T47D (cell line): ENCODE measurements around the gene GIGYF1.
"Not testable (repeated sequence)": the region's sequence is repeated elsewhere in the genome, so short reads cannot be mapped to it uniquely, and the experiment has no call there.

Experiments
- DNase-seq, 2 experiments: peaks; one replicate each; pipeline versions ENCODE4 v3.0.0 to v3.0.0-alpha.2; 2011 to 2012; ENCODE audit warnings: low read depth in 1 of 2, low spot score in 1 of 2
- JUND ChIP-seq: IDR thresholded peaks from 2 replicates; pipeline ENCODE4 v1.6.1; 2012; ENCODE audit warnings: low read depth
- in situ Hi-C: cut with HindIII; loops from 2 replicates; pipeline ENCODE4 v1.10.0; 2016; ENCODE audit warnings: low sequenced_read_pairs, low pct_unique_long_range_greater_than_20kb

GIGYF1 gene

DNA sequence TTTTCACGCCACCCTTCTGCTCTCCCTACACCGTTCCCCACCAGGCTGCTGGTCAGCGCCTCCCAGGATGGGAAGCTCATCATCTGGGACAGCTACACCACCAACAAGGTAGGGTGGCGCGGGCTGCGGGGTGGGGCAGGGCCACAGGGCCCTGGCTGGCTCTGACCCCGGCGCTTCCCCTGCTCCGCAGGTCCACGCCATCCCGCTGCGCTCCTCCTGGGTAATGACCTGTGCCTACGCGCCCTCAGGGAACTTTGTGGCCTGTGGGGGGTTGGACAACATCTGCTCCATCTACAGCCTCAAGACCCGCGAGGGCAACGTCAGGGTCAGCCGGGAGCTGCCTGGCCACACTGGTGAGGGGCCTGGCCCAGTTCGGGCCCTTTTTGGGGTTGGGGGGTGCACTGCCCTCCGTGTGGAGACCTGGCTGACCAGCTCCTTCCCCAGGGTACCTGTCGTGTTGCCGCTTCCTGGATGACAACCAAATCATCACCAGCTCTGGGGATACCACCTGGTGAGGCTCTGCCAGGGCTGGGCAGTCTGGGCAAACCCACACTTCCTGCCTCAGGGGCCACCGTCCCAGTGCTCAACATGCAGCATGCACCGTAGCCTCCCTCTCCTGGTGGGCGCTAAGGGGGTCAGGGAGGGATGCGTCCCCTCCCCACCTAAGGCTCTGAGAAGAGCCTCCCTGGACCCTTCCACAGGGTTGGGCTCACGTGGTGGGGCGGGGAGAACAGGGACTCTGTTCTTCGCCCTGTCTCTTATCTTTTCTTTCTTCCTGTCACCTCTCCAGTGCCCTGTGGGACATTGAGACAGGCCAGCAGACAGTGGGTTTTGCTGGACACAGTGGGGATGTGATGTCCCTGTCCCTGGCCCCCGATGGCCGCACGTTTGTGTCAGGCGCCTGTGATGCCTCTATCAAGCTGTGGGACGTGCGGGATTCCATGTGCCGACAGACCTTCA lies 16.5 kb downstream of the GIGYF1 start:
- DNase-seq: no peak
- TF ChIP-seq JUND: no peak
- in situ Hi-C loops: no loop called here

- no peak for TF ChIP-seq JUND
- in situ Hi-C loops: no loop called here
- DNase-seq: no peak
Observed at GRCh38 chr7:100676501-100677306, 17.3 kb downstream of the GIGYF1 start.

DNA sequence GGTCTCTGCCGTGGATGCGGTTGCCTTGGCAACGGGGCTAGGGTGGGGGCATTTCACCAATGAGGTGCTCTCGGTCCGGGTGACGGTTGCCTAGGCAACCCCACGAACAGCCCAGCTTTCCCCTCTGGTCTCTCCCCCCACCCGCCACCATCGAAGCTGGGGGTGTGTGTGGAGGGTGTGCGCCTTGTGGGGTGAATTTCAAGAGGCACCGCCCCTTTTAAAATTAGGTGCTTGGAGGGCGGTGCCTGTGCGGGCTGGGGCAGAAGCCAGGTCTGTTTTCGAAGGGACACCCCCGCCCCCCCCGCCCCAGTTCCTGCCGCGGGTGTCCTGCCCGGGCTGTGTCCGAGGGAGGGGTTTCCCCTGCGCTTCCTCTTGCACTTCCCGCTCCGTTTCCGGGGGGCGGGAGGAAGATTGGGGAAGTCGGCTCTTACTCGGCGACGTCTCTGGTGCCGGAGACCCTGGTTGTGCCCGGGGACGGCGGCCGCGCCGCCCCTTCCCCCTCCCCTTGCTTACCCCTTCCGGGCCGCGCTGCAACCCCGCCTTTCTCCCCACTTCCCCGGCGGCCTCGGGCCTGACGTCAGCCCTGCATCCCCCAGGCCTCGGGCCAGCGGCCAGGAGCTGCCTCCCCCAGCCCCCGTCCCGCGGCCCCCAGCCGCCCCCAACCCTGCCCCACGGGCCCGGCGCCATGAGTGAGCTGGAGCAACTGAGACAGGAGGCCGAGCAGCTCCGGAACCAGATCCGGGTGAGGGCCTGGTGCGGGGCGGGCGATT lies 18.3 kb downstream of the GIGYF1 start:
- peak; percentile 69 to 88 for DNase-seq
- in situ Hi-C loops: no loop called here
- TF ChIP-seq JUND: no peak

GRCh38 chr7:100675105-100675451 lies 19.0 kb downstream of the GIGYF1 start:
- in situ Hi-C loops: no loop called here
- no peak for DNase-seq
- no peak for TF ChIP-seq JUND

GRCh38 chr7:100674411-100675104 lies 19.5 kb downstream of the GIGYF1 start:
- no peak for TF ChIP-seq JUND
- in situ Hi-C loops: no loop called here
- no peak for DNase-seq

DNA sequence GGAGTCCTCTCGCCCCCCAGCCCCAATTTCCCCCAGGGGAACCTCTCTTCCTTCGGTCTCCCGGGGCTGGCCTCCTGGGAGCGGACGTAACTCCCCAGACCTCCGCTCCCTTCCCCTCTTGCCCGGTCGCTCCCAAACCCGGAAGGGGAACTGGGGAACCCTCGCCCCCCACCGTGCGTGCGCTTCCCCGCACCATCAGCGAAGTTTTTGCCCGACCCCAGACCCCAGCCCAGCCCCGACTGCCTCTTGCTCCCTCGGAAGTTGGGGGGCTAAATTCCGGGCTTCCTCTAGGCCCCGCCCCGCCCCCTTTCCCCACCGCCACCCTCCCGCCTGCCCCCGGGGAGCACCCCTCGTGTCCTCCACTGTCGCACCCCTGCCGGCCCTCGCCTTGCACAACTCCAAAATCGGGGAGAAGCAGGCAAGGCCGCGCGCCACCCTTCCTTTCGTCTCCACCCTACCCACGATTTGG lies 20.1 kb downstream of the GIGYF1 start:
- no peak for DNase-seq

DNA sequence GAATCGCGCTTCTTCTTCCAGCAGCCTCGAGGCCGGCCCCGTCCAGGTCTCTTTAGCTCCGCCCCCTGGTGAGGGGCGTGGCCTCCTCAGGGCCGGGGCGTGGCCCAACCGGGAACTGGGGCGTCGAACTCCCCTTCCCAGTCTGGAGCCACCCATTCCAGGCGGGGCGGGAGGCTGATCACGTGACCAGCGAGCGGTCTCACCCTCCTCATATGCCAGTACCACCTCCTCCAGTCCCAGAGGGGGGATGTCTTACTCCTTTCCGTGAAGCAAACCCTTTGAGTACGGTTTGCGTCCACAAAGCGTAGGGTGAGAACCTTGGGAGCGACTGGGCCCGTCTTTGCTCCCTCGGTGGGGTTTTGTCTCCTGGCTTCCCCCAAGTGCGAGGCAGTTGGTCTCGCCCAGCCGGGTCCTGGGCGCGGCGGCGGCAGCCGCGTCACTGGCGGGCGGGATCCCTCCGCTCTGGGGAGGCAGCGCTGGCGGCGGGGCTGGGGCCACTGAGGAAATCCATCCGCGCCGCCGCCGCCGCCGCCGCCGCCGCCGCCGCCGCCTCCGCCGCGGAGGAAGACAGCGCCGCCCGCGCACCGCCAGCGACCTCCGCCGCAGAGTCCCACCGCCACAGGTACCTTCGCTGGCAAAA lies 20.6 kb downstream of the GIGYF1 start, which contains the start of gene GNB2:
Gene GNB2 (plus strand): TSS at position 439 of the 640 bp plus-strand sequence. CDS start 2,526 bp downstream, outside the sequence.
- peak; percentile 80 to 98 for DNase-seq
- in situ Hi-C loops: no loop called here
- TF ChIP-seq JUND: no peak

More for the DNA sequence above, 20.1 kb downstream of the GIGYF1 start:
- no peak for TF ChIP-seq JUND
- in situ Hi-C loops: no loop called here

DNA sequence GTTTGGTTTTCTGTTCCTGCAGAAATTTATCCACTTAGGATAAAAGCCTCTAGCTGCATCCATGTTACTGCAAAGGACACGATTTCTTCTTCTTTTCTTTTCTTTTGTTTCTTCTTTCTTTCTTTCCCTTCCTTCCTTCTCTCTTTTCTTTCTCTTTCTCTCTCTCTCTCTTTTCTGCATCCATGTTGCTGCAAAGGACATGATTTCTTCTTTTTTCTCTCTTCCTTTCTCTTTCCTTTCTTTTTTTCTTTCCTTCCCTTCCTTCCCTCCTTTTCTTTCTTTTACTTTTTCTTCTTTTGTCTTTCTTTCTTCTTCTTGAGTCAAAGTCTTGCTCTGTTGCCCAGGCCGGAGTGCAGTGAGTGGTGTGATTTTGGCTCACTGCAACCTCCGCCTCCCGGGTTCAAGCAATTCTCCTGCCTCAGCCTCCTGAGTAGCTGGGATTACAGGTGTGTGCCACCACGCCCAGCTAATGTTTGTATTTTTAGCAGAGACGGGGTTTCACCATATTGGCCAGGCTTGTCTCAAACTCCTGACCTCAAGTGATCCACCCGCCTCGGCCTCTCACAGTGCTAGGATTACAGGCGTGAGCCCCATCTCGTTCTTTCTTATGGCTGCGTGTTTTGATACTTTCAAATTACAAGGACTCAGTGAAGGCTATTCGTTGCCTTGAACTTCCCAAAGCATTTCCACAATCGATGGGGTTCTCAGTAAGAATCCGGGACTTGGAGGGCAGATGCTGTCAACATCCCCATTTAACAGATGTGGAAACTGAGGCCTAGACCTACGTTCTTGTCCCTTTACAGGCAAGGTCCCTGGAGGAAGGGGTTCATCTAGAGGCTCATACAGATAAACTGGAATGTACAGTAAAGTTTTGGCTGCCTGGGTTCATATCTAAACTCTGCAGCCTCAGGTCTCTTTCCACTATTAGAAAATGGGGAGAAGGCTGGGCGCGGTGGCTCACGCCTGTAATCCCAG lies 22.4 kb downstream of the GIGYF1 start:
- in situ Hi-C loops: no loop called here
- TF ChIP-seq JUND: no peak
- no peak for DNase-seq

DNA sequence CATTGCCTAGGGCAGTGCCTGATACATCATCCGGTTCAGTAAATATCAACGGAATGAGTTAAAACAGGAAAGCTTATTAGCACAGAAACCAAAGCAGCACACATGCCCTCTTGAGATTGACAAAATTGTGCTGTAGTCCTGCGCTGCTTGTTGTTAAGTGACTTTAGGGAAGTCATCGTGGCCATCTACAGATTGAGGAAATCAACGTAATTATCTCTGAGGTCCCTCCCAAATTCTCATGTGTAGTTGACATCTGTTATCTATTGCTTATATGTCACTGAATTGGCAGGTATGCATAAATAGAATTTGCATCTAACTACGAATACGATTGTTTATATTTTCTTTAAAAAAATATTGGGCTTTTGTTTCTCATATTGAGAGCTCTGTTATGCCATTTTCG lies 24.0 kb downstream of the GIGYF1 start:
- in situ Hi-C loops: no loop called here
- no peak for DNase-seq
- TF ChIP-seq JUND: no peak

- in situ Hi-C loops, DNase-seq: not testable (repeated sequence)
Observed at GRCh38 chr7:100669106-100669505, 24.9 kb downstream of the GIGYF1 start.

DNA sequence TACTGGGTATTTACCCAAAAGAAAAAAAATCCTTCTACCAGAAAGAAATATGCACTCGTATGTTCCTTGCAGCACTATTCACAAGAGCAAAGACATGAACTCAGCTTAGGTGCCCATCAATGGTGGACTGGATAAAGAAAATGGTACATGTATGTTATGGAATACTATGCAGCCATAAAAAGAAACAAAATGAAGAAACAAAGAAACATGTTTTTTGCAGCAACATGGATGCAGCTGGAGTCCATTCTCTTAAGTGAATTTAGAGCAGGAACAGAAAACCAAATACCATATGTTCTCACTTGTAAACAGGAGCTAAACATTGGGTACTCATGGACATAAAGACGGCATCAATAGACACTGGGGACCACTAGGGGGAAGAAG lies 26.0 kb downstream of the GIGYF1 start:
- no peak for TF ChIP-seq JUND
- in situ Hi-C loops: no loop called here
- no peak for DNase-seq
